Liver (tissue), 3 donors: ENCODE results near the gene CNIH3.

Source experiments
- EGR1 ChIP-seq, 2 donors: IDR thresholded peaks; 2 replicates each; pipeline ENCODE4 v1.6.1; 2016 to 2018; ENCODE audit warnings: antibody characterized with exemption in 2 of 2, low read depth in 2 of 2
- GABPA ChIP-seq, 2 donors: IDR thresholded peaks in 1 of 2; conservative IDR thresholded peaks in 1 of 2; 2 replicates each; pipeline ENCODE4 v1.6.1; 2016; ENCODE audit warnings: antibody characterized with exemption in 2 of 2, mild to moderate bottlenecking in 1 of 2, moderate library complexity in 1 of 2
- HNF4G ChIP-seq: IDR thresholded peaks from 2 replicates; pipeline ENCODE4 v1.6.1; 2016; ENCODE audit warnings: antibody characterized with exemption
- JUND ChIP-seq, 2 donors: IDR thresholded peaks; 2 replicates each; pipeline ENCODE4 v1.6.1; 2016; ENCODE audit warnings: antibody characterized with exemption in 2 of 2
- NR2F2 ChIP-seq: IDR thresholded peaks from 2 replicates; pipeline ENCODE4 v1.6.1; 2016; ENCODE audit warnings: antibody characterized with exemption
- RAD21 ChIP-seq, 2 donors: IDR thresholded peaks; 2 replicates each; pipeline ENCODE4 v1.6.1; 2016; ENCODE audit warnings: antibody characterized with exemption in 2 of 2, mild to moderate bottlenecking in 2 of 2
- RXRA ChIP-seq, 2 donors: IDR thresholded peaks; 2 replicates each; pipeline ENCODE4 v1.6.1; 2017 to 2018; ENCODE audit warnings: antibody characterized with exemption in 2 of 2, mild to moderate bottlenecking in 1 of 2
- SP1 ChIP-seq: IDR thresholded peaks from 2 replicates; pipeline ENCODE4 v1.6.1; 2018; ENCODE audit warnings: antibody characterized with exemption, mild to moderate bottlenecking
- TAF1 ChIP-seq: conservative IDR thresholded peaks from 2 replicates; pipeline ENCODE4 v1.6.1; 2016; ENCODE audit warnings: antibody characterized with exemption, mild to moderate bottlenecking
- YY1 ChIP-seq: IDR thresholded peaks from 2 replicates; pipeline ENCODE4 v1.6.1; 2016; ENCODE audit warnings: antibody characterized with exemption, mild to moderate bottlenecking
- TF ChIP-seq, protein P1 (sequence below): fragments of 150-350 bp; IDR thresholded peaks from 2 replicates; pipeline ENCODE4 v1.5.1; 2017; ENCODE audit warnings: improper control_type of control experiment, low read depth, low read length; ENCODE audit not compliant: missing input control
- TF ChIP-seq, protein P2 (sequence below): IDR thresholded peaks from 2 replicates; pipeline ENCODE4 v1.6.1; 2016; ENCODE audit warnings: antibody characterized with exemption
- TF ChIP-seq, protein P3 (sequence below): IDR thresholded peaks from 2 replicates; pipeline ENCODE4 v1.6.1; 2016; ENCODE audit warnings: antibody characterized with exemption, mild to moderate bottlenecking
- donor health status: healthy.
- donor health status: healthy.

DNA sequence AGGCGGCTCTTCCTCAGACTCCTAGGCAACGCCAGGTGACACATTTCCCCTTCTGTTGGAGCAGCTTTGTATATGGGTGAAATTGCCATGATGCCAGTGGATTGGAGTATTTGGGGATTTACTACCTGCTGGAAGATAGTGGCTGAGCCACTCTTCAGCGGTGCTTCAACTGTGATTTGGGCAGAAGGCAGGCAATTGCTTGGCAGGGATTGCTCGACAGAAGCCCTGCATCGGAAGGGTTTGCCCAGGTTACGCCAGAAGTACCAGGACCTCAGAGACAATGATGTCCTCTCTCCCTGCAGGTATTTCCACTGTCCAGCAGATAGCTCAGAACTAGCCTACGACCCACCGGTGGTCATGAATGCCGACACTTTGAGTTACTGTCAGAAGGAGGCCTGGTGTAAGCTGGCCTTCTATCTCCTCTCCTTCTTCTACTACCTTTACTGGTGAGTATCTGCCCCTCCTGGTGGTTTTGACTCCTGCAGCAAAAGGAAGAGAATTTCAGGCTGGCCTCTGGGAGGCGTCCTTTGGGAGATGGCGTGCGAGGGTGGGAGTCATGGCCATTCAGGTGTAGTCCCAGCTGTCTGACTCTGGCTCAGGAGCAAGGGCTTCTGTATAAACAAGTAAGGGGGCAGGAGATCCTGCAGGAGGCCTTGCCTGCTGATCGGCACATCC is 118.3 kb downstream of the CNIH3 start:
- TF ChIP-seq, protein P1, sequence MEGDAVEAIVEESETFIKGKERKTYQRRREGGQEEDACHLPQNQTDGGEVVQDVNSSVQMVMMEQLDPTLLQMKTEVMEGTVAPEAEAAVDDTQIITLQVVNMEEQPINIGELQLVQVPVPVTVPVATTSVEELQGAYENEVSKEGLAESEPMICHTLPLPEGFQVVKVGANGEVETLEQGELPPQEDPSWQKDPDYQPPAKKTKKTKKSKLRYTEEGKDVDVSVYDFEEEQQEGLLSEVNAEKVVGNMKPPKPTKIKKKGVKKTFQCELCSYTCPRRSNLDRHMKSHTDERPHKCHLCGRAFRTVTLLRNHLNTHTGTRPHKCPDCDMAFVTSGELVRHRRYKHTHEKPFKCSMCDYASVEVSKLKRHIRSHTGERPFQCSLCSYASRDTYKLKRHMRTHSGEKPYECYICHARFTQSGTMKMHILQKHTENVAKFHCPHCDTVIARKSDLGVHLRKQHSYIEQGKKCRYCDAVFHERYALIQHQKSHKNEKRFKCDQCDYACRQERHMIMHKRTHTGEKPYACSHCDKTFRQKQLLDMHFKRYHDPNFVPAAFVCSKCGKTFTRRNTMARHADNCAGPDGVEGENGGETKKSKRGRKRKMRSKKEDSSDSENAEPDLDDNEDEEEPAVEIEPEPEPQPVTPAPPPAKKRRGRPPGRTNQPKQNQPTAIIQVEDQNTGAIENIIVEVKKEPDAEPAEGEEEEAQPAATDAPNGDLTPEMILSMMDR = no peak
- no peak for TF ChIP-seq EGR1 (IDR thresholded peaks at IDR 0.05; ENCODE audit: low read depth in 2 of 2)
- TF ChIP-seq RAD21 (IDR thresholded peaks at IDR 0.05) = no peak
- TF ChIP-seq, protein P2, sequence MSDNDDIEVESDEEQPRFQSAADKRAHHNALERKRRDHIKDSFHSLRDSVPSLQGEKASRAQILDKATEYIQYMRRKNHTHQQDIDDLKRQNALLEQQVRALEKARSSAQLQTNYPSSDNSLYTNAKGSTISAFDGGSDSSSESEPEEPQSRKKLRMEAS = no peak
- no peak for TF ChIP-seq YY1
- TF ChIP-seq HNF4G = no peak
- TF ChIP-seq TAF1 = no peak
- TF ChIP-seq SP1 = no peak
- TF ChIP-seq GABPA (IDR thresholded peaks at IDR 0.05 in 1 of 2, conservative IDR thresholded peaks at IDR 0.05 in 1 of 2) = no peak
- TF ChIP-seq, protein P3, sequence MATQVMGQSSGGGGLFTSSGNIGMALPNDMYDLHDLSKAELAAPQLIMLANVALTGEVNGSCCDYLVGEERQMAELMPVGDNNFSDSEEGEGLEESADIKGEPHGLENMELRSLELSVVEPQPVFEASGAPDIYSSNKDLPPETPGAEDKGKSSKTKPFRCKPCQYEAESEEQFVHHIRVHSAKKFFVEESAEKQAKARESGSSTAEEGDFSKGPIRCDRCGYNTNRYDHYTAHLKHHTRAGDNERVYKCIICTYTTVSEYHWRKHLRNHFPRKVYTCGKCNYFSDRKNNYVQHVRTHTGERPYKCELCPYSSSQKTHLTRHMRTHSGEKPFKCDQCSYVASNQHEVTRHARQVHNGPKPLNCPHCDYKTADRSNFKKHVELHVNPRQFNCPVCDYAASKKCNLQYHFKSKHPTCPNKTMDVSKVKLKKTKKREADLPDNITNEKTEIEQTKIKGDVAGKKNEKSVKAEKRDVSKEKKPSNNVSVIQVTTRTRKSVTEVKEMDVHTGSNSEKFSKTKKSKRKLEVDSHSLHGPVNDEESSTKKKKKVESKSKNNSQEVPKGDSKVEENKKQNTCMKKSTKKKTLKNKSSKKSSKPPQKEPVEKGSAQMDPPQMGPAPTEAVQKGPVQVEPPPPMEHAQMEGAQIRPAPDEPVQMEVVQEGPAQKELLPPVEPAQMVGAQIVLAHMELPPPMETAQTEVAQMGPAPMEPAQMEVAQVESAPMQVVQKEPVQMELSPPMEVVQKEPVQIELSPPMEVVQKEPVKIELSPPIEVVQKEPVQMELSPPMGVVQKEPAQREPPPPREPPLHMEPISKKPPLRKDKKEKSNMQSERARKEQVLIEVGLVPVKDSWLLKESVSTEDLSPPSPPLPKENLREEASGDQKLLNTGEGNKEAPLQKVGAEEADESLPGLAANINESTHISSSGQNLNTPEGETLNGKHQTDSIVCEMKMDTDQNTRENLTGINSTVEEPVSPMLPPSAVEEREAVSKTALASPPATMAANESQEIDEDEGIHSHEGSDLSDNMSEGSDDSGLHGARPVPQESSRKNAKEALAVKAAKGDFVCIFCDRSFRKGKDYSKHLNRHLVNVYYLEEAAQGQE = no peak
- no peak for TF ChIP-seq NR2F2
- no peak for TF ChIP-seq JUND (IDR thresholded peaks at IDR 0.05)
- no peak for TF ChIP-seq RXRA (IDR thresholded peaks at IDR 0.05)
